ENCODE measurements around the gene SLC49A3. TPM values are rescaled to one million over a fixed set of nuclear protein-coding genes. Genes with fewer than 3 reads are reported as not detected.
A peak's percentile ranks its signal among the peaks of the same experiment; 100 is the strongest.

SLC49A3 gene
- total and polyA plus RNA-seq, 2 of the 13 experiments (the other 11 are each of a cell fraction or from before 2014, with no cell fraction given), result 0.07 to 0.17 TPM

GRCh38 chr4:673349-674091 lies 15.4 kb downstream of the SLC49A3 start (continued):
- no peak for TF ChIP-seq PRDM15 (CRISPR knock-in tag; IDR thresholded peaks at IDR 0.05)
- no peak for TF ChIP-seq GFI1 (CRISPR knock-in tag; IDR thresholded peaks at IDR 0.05; ENCODE audit: borderline replicate concordance)
- TF ChIP-seq, protein P1, sequence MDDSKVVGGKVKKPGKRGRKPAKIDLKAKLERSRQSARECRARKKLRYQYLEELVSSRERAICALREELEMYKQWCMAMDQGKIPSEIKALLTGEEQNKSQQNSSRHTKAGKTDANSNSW (CRISPR knock-in tag; IDR thresholded peaks at IDR 0.05; ENCODE audit: borderline replicate concordance), result no peak
- no peak for TF ChIP-seq JDP2 (CRISPR knock-in tag; IDR thresholded peaks at IDR 0.05; ENCODE audit: borderline replicate concordance)
- no peak for TF ChIP-seq KDM3A (CRISPR knock-in tag; IDR thresholded peaks at IDR 0.05; ENCODE audit: low read depth)
- TF ChIP-seq, protein P2, sequence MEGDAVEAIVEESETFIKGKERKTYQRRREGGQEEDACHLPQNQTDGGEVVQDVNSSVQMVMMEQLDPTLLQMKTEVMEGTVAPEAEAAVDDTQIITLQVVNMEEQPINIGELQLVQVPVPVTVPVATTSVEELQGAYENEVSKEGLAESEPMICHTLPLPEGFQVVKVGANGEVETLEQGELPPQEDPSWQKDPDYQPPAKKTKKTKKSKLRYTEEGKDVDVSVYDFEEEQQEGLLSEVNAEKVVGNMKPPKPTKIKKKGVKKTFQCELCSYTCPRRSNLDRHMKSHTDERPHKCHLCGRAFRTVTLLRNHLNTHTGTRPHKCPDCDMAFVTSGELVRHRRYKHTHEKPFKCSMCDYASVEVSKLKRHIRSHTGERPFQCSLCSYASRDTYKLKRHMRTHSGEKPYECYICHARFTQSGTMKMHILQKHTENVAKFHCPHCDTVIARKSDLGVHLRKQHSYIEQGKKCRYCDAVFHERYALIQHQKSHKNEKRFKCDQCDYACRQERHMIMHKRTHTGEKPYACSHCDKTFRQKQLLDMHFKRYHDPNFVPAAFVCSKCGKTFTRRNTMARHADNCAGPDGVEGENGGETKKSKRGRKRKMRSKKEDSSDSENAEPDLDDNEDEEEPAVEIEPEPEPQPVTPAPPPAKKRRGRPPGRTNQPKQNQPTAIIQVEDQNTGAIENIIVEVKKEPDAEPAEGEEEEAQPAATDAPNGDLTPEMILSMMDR (CRISPR knock-in tag; IDR thresholded peaks at IDR 0.05), result no peak
- TF ChIP-seq RNF2 (conservative IDR thresholded peaks at IDR 0.05; ENCODE audit: low read depth), result peak; percentile 77
- TF ChIP-seq ATF1 (CRISPR knock-in tag; IDR thresholded peaks at IDR 0.05), result no peak
- TF ChIP-seq CHCHD3 (CRISPR knock-in tag; IDR thresholded peaks at IDR 0.05), result no peak
- no peak for TF ChIP-seq NCOA2 (CRISPR knock-in tag; IDR thresholded peaks at IDR 0.05)
- TF ChIP-seq ZSCAN31 (CRISPR knock-in tag; IDR thresholded peaks at IDR 0.05; ENCODE audit: low read depth), result no peak
- TF ChIP-seq KLF12 (CRISPR knock-in tag; IDR thresholded peaks at IDR 0.05; ENCODE audit: borderline replicate concordance), result no peak
- TF ChIP-seq PHF5A (CRISPR knock-in tag; IDR thresholded peaks at IDR 0.05; ENCODE audit: low read depth, unreplicated experiment), result no peak
- TF ChIP-seq ZFP36L2 (CRISPR knock-in tag; IDR thresholded peaks at IDR 0.05), result no peak
- no peak for TF ChIP-seq NFKB2 (CRISPR knock-in tag; IDR thresholded peaks at IDR 0.05; ENCODE audit: borderline replicate concordance)
- no peak for TF ChIP-seq ZNF12 (CRISPR knock-in tag; IDR thresholded peaks at IDR 0.05)
- no peak for TF ChIP-seq TEAD2 (CRISPR knock-in tag; IDR thresholded peaks at IDR 0.05)
- TF ChIP-seq ZNF274 (CRISPR knock-in tag; IDR thresholded peaks at IDR 0.05), result no peak
- TF ChIP-seq, protein P3, sequence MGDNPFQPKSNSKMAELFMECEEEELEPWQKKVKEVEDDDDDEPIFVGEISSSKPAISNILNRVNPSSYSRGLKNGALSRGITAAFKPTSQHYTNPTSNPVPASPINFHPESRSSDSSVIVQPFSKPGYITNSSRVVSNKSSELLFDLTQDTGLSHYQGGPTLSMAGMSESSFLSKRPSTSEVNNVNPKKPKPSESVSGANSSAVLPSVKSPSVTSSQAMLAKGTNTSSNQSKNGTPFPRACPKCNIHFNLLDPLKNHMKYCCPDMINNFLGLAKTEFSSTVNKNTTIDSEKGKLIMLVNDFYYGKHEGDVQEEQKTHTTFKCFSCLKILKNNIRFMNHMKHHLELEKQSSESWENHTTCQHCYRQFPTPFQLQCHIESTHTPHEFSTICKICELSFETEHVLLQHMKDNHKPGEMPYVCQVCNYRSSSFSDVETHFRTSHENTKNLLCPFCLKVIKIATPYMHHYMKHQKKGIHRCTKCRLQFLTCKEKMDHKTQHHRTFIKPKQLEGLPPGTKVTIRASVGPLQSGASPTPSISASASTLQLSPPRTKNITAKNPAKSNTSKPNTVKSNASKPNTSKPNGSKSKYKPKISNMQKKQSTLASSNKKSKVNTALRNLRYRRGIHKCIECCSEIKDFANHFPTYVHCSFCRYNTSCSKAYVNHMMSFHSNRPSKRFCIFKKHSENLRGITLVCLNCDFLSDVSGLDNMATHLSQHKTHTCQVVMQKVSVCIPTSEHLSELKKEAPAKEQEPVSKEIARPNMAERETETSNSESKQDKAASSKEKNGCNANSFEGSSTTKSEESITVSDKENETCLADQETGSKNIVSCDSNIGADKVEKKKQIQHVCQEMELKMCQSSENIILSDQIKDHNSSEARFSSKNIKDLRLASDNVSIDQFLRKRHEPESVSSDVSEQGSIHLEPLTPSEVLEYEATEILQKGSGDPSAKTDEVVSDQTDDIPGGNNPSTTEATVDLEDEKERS (CRISPR knock-in tag; IDR thresholded peaks at IDR 0.05), result no peak
- no peak for TF ChIP-seq PRMT3 (CRISPR knock-in tag; IDR thresholded peaks at IDR 0.05; ENCODE audit: borderline replicate concordance, low read depth)
